Stimulated activated CD4-positive, alpha-beta T cell treated with anti-CD3 and anti-CD28 coated beads, Interleukin-4, amount 100 ng/mL, for 1 hour (primary cell): ENCODE data around the gene BCAM.
"Not testable (repeated sequence)": the region's sequence is repeated elsewhere in the genome, so short reads cannot be mapped to it uniquely, and the experiment has no call there.

Source experiments
- DNase-seq: peaks from one replicate; pipeline ENCODE4 v3.0.0-alpha.2; 2020

The BCAM gene

DNA sequence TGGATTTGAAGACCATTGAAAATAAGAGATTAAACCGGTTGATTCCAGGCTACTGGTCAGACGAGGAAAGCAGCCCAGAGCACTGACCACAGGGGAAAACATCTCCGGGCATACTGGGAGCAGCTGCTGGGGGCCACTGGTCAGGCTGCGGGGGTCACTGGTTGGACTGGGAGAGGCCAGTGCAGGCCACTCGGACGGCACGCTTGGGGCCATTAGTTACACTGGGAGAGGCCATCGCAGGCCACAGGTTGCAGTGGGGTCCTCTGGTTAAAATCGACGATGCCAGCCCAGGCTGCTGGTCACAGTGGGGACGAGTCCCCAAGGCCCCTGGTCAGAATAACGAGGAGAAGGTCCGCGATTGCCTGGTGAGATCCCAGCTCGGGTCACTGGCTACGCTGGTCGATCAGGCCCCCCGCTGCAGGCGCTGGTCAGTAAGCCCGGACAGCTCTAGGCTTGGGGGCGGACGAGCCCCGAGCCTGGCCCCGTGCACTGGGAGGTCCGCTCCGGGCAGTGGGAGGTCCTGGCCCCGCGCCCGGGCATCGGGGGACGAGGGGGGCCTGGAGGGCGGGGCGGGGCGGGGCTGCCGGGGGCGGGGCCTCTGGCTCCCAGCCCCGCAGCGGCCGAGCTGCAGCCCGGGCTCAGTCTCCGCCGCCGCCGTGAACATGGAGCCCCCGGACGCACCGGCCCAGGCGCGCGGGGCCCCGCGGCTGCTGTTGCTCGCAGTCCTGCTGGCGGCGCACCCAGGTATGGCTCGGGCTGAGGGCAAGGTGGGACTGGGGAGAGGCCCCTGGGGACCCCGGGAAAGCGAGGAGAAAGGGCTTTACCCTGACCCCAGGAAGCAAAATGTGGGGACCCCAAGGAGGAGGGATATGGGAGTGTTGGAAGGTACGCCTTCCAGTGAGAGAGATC lies at the start of gene BCAM:
Gene BCAM, plus strand, starts transcription at position 641 of the 909 bp plus-strand sequence. Its CDS starts 22 bp downstream, at position 663.
- DNase-seq = no peak

DNA sequence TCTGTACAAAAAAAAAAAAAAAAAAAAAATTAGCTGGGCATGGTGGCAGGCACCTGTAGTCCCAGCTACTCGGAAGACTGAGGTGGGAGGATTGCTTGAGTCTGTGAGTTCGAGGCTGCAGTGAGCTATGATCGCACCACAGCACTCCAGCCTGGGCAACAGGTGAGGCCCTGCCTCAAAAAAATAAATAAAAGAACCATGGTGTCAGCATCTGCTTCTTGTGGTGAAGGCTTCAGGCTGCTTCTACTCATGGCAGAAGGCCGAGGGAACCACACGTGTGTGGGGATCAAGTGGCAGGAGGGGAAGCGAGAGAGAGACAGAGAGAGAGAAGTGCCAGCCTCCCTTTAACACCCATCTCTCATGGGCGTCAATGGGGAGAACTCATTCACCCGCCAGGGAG lies 46.9 kb upstream of the BCAM start:
- no peak for DNase-seq

DNA sequence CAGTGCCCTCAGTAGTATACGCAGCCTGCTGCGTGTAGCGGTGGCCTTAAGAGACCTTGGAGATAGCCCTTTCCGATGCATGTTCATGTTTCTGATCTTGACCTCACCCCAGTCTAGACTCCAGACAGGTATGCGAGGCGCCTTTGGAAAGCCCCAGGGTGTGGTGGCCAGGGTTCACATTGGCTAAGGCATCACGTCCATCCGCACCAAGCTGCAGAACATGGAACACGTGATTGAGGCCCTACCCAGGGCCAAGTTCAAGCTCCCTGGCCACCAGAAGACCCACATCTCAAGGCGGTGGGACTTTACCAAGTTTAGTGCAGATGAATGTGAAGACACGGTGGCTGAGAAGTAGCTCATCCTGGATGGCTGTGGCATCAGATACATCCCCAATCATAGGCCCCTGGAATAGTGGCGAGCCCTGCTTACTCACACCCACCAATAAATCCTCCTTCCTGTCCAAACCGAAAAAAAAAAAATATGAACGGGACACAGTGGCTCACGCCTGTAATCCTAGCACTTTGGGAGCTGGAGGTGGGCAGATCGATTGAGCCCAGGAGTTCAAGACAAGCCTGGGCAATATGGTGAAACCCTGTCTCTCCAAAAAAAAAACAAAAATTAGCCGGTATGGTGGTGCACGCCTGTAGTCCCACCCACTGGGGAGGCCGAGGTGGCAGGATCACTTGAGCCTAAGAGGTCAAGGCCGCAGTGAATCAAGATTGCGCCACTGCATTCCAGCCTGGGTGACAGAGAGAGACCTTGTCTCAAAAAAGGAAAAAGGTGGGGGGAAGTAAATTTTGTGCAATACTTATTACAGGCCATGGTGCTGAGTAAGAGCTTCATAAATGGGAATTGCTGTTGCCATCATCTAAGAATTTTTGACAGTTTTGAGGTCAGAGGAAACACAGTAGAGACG lies 43.6 kb upstream of the BCAM start:
- DNase-seq = no peak

- DNase-seq = no peak
Measured at GRCh38 chr19:44765949-44766335, 43.0 kb upstream of the BCAM start.

GRCh38 chr19:44767295-44768180 lies 41.4 kb upstream of the BCAM start:
- DNase-seq = no peak

GRCh38 chr19:44770550-44771257 lies 38.2 kb upstream of the BCAM start:
- DNase-seq = peak; percentile 93

GRCh38 chr19:44772144-44772543 lies 36.8 kb upstream of the BCAM start:
- not testable (repeated sequence) for DNase-seq

DNA sequence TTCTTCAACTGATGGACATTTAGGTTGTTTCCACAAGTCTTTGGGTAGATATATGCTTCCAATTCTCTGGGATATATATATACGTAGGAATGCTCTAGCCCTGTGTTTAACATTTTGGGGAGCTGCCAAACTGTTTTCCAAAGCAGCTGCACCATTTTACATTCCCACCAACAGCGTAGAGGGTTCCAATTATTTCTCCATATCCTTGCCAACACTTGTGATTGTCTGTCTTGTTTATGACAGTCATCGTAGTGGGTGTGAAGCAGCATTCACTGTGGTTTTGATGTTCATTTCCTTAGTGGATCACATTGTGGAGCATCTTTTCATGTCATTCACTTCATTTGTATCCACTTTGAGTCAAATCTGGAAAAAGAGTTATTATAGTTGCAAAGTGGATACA lies 35.9 kb upstream of the BCAM start:
- no peak for DNase-seq

- DNase-seq = no peak
Measured at GRCh38 chr19:44775676-44776240, 33.1 kb upstream of the BCAM start.

DNA sequence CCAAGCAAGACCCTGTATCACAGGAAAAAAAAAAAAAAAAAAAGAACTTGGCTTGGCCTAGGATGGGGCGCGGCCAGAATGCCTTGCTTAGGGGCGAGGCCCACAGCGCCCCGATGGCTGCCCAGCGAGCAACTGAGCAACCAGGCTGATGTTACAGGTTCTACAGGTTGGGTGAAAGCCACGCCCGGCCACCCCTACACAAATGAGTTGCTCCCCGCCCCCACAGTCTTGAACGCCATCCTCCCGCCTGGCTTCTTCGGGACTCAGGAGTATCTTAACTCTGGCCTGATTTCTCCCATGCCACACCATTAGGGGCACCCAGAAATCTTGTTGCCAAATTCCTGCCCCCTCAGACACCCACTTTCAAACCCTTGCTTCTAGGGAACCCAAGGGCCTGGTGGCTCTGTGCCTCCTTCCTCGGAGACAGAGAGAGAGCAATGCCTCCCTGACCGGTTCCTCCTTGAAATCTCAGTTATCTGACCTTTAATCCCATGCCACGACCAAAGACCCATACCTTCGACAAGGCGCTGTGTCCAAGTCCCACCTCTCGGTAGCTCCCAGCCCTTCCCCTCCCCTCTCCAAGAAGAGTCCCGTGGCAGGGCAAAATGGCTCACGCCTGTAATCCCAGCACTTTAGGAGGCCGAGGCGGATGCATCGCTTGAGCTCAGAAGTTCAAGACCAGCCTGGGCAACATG lies 32.4 kb upstream of the BCAM start:
- DNase-seq = no peak

DNA sequence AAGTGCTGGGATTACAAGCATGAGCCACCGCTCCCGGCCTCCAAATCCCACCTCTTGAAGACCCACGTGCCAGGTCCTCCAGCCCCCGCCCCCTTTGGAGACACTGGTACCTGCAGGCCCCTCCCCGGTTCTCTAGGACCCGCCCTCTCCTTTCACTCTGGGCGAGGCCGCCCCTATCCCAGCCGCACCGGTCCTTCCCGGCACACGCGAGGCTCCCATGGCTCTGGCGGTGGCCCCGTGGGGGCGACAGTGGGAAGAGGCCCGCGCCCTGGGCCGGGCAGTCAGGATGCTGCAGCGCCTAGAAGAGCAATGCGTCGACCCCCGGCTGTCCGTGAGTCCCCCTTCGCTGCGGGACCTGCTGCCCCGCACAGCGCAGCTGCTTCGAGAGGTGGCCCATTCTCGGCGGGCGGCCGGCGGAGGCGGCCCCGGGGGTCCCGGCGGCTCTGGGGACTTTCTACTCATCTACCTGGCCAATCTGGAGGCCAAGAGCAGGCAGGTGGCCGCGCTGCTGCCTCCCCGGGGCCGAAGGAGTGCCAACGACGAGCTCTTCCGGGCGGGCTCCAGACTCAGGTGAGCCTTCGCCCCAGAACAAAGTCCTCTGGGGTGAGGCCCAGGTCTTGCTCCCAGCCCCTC lies 31.1 kb upstream of the BCAM start, which contains the start of gene CBLC:
Gene CBLC, plus strand, starts transcription at position 176 of the 633 bp plus-strand sequence. Its CDS starts 42 bp downstream, at position 218.
- no peak for DNase-seq

DNA sequence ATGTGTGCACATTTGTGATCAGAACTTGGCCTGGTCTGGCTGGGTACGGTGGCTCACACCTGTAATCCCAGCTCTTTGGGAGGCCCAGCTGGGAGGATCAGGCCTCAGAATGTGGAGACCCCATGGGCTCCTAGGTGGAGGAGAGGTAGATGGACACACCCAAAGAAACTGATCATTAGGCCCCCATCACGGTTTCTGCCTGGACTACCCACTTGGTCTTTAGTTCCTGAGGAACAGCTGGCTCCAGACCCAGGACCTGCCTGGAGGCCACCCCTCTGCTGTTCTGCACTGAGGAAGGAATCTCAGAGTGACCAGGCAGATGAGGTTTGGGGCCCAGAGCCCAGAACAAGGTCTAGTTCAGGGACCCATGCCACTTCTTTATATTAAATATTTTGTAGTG lies 29.8 kb upstream of the BCAM start:
- DNase-seq = no peak

DNA sequence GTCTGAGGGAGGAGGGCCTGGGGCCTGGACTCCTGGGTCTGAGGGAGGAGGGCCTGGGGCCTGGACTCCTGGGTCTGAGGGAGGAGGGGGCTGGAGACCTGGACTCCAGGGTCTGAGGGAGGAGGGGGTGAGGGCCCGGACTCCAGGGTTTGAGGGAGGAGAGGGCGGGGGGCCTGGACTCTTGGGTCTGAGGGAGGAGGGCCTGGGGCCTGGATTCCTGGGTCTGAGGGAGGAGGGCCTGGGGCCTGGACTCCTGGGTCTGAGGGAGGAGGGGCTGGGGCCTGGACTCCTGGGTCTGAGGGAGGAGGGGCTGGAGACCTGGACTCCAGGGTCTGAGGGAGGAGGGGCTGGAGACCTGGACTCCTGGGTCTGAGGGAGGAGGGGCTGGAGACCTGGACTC lies 27.2 kb upstream of the BCAM start:
- not testable (repeated sequence) for DNase-seq

DNA sequence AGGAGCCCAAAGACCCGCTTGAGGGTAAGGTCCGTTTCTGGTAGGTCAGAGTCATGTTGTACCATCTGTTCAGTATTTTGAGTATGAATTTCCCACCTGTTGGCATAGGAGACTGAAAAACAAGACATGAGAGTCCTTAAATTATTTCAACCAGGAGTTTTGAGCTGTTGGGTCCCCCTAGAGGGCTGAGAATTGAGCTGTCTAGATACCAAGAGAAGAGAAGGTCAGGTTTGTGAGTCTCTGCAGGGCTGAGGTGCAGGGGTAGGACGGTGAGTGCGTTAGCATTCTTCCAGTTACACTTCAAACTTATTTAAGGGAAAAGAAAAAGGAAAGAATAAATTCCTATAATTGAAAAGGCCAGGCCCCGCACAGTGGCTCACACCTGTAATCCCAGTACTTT lies 26.2 kb upstream of the BCAM start:
- DNase-seq = no peak

GRCh38 chr19:44783545-44783944 lies 25.4 kb upstream of the BCAM start:
- DNase-seq = no peak

GRCh38 chr19:44785271-44785670 lies 23.6 kb upstream of the BCAM start:
- no peak for DNase-seq

DNA sequence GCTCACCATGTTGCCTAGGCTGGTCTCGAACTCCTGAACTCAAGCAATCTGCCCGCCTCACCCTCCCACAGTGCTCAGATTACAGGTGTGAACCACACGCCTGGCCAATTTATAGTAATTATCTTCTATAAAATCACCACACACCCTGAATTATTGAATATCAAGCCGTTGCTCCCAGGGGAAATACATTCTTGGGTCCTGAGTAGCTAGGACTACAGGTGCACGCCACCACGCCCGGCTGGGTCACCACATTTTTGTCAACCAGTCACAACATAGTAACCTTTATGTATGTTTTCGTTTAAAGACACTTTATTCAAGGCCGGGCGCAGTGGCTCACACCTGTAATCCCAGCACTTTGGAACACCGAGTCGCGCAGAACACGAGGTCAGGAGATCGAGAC lies 22.9 kb upstream of the BCAM start:
- no peak for DNase-seq

GRCh38 chr19:44788971-44789370 lies 19.9 kb upstream of the BCAM start:
- DNase-seq = no peak

- no peak for DNase-seq
Measured at GRCh38 chr19:44789943-44790483, 18.9 kb upstream of the BCAM start.

DNA sequence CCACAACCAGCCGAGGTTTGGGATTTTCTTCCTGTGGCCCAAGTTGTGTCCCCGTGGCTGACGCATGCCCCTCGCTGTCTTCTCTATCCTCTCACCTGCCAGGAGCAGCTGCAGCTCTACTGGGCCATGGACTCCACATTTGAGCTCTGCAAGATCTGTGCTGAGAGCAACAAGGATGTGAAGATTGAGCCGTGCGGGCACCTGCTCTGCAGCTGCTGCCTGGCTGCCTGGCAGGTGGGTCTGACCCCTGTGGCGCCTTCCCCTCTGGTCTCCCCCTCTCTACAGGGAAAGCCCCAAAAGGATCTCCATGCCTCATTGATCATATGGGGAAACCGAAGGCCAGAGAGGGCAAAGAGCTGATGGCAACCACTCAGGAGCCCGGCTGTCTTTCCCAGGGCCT lies 16.6 kb upstream of the BCAM start:
- DNase-seq = no peak
